Measurements from ENCODE around the gene HDAC9.

- TF ChIP-seq CTCF (IDR thresholded peaks at IDR 0.05) (no peak), EP300 (IDR thresholded peaks at IDR 0.05) (no peak)
Observed at GRCh38 chr7:18572885-18573284, 77.3 kb downstream of the HDAC9 start.
